MV-4-11 (cell line): Measurements from ENCODE around the gene SRRM4.

Experiments used
- DNase-seq: peaks from one replicate; lab custom pipeline; 2025; lab: John Stamatoyannopoulos, UW

Gene SRRM4

GRCh38 chr12:119204131-119204530 is 222.8 kb downstream of the SRRM4 start:
- DNase-seq: no peak

GRCh38 chr12:119204671-119205285 is 223.4 kb downstream of the SRRM4 start:
- no peak for DNase-seq

GRCh38 chr12:119206348-119207062 is 225.2 kb downstream of the SRRM4 start:
- DNase-seq: no peak

- no peak for DNase-seq
Measured at GRCh38 chr12:119207063-119207560, 225.8 kb downstream of the SRRM4 start.

GRCh38 chr12:119208626-119209061 is 227.3 kb downstream of the SRRM4 start:
- DNase-seq: no peak

- DNase-seq: no peak
Measured at GRCh38 chr12:119211884-119212283, 230.5 kb downstream of the SRRM4 start.
